ENCODE results near the gene C2CD4B.

The C2CD4B gene, protein sequence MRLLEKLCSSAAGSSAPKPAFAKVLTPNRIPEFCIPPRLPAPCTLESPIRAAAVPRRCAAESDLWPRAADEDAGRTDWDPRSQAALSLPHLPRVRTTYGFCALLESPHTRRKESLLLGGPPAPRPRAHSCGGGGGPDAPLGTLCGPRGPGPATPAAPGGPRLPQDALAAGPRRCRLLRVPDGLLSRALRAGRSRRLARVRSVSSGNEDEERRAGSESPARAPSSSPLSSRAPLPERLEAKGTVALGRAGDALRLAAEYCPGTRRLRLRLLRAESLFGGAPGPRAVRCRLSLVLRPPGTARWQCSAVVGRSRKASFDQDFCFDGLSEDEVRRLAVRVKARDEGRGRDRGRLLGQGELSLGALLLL

DNA sequence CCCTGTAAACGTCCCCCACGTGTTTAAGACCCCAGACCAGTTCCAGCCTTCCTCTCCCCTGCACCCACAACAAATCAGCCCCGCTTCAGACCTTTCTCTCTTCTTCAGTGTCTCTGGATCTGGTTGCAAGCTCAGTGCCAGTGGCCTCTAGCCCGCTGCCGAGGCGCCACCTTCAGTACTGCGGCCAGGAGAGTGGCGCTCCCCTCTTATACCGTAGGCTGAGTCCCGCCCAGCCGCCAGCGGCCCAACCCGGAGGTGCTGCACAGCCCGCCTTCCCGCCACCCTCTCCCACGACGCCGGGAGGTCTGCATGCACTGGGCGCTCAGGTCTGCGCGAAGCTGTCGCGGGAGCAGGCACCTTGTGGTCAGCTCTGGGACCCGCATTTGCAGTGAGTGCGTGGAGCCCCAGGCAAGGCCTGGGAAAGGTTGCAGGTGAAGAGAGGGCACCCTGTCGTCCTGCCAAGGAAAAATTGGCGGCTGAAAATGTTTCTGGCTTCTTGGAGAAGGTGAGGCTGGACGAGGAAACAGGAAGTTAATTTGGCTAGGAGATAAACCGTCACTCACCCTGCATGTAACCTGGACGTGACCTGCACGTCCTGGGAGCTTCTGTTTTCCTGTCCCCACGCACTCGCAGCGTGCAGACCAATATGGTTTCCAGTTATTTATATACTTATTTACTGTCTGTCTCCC, at the start of gene C2CD4B:
Gene C2CD4B, minus strand, starts transcription at position 182 of the 689 bp plus-strand sequence. CDS start 301 bp downstream, outside the sequence.
- DNase-seq (ENCODE audit: extremely low read depth in 1 of 2, low read depth in 1 of 2): no peak

DNA sequence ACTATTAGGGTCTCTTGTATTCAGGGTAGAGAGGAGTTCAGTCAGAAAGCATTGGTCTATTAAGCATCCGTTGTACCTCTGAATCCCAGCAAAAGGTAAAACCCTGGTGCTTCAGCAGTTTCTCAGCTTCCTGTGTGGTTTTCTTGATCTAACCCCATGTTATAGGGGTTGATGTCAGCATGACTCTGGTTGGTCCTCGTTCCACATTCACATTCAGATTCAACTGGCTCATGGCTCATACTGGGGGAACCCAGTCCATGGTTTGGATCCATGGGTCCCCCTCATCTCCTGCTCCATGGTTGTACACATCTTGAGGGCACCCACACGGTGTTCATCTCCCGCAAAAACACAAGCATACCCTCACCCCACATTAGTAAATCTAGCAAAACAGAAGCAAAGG, 47.7 kb upstream of the C2CD4B start:
- DNase-seq (ENCODE audit: extremely low read depth in 1 of 2, low read depth in 1 of 2): no peak

GRCh38 chr15:62211348-62211747, 46.3 kb upstream of the C2CD4B start:
- DNase-seq (ENCODE audit: extremely low read depth in 1 of 2, low read depth in 1 of 2): no peak

DNA sequence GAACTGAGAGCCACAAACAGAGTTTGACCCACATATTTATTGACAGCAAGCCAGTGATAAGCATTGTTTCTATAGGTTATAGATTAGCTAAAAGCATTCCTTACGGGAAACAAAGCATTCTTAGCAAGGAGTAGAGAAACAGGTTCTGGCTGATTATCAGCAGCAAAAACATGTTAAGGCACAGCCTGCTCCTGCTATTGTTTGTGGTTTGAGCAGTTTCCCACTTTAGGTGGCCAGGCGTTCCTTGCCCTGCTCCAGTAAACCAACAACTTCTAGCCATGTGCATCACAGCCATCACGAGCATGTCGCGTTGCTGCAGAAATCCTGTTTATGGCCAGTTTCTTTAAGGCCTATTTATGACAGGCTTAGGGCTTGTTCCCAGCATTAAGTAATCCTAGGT, 44.7 kb upstream of the C2CD4B start:
- no peak for DNase-seq (ENCODE audit: extremely low read depth in 1 of 2, low read depth in 1 of 2)

- no peak for DNase-seq (ENCODE audit: extremely low read depth in 1 of 2, low read depth in 1 of 2)
Measured at GRCh38 chr15:62209322-62209721, 44.2 kb upstream of the C2CD4B start.

DNA sequence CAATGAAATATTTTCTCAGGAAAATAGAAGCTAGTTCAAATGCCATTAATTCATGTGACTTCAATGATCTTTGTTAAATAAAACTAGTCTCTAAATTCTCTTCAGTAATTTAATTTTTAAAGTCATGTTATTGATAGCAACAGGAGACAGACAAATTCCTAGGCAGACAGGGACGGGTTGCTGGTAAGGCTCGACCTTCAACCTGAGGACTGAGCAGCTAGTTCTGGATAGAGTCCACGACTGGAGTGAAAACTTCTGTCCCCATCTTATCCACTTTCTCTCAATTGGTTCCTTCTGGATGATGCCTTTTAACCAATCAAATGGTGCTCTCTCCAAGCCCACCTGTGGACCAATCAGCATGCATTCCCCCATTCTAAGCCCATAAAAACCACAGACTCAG, 43.8 kb upstream of the C2CD4B start:
- no peak for DNase-seq (ENCODE audit: extremely low read depth in 1 of 2, low read depth in 1 of 2)

- no peak for DNase-seq (ENCODE audit: extremely low read depth in 1 of 2, low read depth in 1 of 2)
Measured at GRCh38 chr15:62208367-62208766, 43.3 kb upstream of the C2CD4B start.

DNA sequence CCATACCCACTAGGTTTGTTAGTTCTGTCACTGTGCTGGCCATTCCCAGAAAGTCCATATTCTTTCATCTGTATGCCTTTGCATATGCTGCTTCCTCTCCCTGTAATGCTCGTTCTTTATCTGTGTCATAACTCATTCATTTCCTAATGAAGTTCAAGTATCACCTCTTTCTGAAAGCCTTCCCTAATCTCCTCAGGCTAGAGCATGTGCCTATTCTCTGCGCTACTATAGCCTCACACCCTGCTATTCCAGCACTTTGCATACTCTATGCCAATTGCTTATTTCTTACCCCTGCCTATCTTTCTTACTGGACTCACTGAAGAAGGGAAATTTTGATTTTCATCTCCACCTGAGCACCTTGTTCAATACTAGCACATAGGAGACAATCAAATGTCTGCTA, 25.6 kb upstream of the C2CD4B start:
- no peak for DNase-seq (ENCODE audit: extremely low read depth in 1 of 2, low read depth in 1 of 2)

- DNase-seq (ENCODE audit: extremely low read depth in 1 of 2, low read depth in 1 of 2): no peak
Measured at GRCh38 chr15:62190274-62190673, 25.2 kb upstream of the C2CD4B start.

DNA sequence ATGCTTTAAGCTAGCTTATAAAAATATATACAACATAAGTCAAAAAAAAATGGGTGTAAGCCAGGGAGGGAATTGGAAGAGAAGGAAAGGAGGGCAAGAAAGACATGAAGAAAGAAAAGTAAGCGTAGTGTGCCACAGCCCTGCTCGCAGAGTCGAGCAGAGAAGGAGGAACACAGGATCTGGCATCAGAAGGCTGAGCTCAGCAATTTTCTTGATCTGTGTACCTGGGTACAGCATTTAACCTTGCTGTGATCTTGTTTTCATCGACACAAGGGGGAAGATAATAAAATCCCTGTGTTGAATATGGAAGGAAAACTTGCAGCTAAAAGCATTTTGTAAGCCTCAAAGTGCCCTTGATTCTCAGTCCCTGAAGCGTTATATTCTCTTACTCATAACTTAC, 23.7 kb upstream of the C2CD4B start:
- DNase-seq (ENCODE audit: extremely low read depth in 1 of 2, low read depth in 1 of 2): no peak

GRCh38 chr15:62187910-62188309, 22.8 kb upstream of the C2CD4B start:
- no peak for DNase-seq (ENCODE audit: extremely low read depth in 1 of 2, low read depth in 1 of 2)

- DNase-seq (ENCODE audit: extremely low read depth in 1 of 2, low read depth in 1 of 2): no peak
Measured at GRCh38 chr15:62187425-62187824, 22.3 kb upstream of the C2CD4B start.

DNA sequence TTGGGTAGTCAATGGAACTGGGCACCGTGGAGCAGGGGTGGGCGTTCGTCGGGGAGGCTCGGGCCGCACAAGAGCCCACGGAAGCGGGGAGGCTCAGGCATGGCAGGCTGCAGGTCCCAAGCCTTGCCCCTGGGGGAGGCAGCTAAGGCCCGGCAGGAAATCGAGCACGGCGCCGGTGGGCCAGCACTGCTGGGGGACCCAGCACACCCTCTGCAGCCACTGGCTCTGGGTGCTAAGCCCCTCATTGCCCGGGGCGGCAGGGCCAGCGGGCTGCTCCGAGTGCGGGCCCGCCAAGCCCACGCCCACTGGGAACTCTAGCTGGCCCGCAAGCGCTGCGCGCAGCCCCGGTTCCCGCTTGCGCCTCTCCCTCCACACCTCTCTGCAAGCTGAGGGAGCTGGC, 21.5 kb upstream of the C2CD4B start:
- no peak for DNase-seq (ENCODE audit: extremely low read depth in 1 of 2, low read depth in 1 of 2)

DNA sequence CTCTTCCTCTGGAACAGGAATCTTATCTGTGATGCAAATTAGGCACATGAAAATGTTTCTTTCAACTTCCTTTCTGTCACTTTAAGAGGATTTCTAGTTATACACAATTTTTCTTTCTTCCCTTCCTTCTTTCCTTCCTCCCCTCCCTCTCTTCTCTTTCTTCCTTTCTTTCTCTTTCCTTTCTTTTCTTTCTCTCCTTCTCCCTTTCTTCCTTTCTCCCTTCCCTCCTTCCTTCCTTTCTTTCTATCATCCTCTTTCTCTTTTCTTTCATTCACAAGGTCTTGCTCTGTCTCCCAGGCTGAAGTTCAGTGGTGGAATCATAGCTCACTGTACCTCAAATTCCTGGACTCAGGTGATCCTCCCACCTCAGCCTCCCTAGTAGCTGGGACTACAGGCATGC, 18.0 kb upstream of the C2CD4B start:
- no peak for DNase-seq (ENCODE audit: extremely low read depth in 1 of 2, low read depth in 1 of 2)

DNA sequence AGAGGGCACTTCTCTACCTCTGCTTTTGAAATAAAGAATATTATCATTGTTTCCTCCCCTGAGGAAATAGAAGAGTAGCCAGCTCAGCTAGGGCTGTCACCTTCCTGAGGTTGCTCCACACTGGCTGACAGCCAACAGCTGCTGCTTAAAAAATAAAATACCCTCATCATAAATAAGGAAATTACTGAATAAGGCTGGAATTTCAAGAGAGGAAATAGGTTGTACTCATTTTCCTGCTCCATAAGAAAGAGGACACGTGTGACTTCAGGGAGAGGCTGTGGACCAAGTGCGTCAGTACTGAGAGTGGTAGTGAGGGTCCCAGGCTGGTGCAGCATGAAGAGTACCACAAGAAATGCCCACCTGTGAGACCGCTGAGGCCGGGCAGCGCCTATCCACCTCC, 8.1 kb upstream of the C2CD4B start:
- no peak for DNase-seq (ENCODE audit: extremely low read depth in 1 of 2, low read depth in 1 of 2)

DNA sequence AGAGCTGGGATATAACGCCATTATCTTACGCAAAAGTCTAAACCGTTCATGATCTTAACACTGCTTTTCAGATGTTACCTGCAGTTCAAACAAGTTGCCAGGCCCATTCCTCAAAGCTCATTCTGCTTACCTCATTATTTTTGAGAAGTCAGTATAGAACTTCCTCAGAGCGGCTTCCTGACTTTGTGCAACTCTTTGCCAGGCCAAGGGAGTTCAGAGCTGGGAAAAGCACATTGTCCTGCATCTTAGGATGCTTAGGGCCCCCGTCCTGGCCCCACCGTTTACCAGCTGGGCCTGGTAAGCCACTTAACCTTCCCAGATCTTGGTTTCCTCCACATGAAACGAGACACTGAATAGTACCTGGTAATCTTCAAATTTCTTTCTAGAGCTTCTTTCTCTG, 6.8 kb upstream of the C2CD4B start:
- DNase-seq (ENCODE audit: extremely low read depth in 1 of 2, low read depth in 1 of 2): no peak

GRCh38 chr15:62165793-62166375, 799 bp upstream of the C2CD4B start:
- no peak for DNase-seq (ENCODE audit: extremely low read depth in 1 of 2, low read depth in 1 of 2)

GRCh38 chr15:62164396-62165103, 535 bp downstream of the C2CD4B start:
- DNase-seq (ENCODE audit: extremely low read depth in 1 of 2, low read depth in 1 of 2): no peak

DNA sequence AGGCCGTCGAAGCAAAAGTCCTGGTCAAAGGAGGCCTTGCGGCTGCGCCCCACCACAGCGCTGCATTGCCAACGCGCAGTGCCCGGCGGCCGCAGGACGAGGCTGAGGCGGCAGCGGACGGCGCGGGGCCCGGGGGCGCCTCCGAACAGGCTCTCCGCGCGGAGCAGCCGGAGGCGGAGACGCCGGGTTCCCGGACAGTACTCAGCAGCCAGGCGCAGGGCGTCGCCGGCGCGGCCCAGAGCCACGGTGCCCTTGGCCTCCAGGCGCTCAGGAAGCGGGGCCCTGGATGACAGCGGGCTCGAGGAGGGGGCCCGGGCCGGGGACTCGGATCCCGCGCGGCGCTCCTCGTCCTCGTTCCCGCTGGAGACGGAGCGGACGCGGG, 1.1 kb downstream of the C2CD4B start:
- no peak for DNase-seq (ENCODE audit: extremely low read depth in 1 of 2, low read depth in 1 of 2)

DNA sequence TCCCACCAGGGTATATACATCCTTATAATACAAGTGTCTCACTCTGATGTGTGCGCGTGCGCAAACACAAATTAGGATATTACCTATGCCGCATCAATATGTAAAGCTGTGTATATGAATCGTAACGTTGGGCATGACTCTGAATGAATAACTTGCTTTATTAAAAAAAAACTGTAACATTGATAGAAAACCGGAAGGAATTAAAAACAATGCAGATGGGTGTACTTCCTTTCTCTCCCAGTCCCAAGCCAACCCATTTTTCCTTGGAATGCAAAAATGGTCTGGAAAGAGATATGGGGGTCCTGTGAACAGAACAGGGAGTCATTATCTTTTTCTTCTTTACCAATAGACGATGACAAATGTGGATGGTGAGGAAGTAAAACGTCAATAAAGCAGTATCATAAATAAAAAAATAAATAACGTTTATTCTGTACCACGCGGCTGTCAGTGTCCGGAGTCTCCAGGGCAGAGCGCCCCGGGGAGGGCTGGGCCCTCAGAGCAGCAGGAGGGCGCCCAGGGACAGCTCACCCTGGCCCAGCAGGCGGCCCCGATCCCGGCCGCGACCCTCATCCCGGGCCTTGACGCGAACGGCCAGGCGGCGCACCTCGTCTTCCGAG, 1.6 kb downstream of the C2CD4B start:
- DNase-seq (ENCODE audit: extremely low read depth in 1 of 2, low read depth in 1 of 2): no peak

- DNase-seq (ENCODE audit: extremely low read depth in 1 of 2, low read depth in 1 of 2): no peak
Measured at GRCh38 chr15:62153228-62153627, 11.9 kb downstream of the C2CD4B start.
